LNCAP (cell line): ENCODE results near the gene MEDAG.

Source experiments
- TF ChIP-seq, protein P1 (sequence below): fragments of 450-650 bp; IDR thresholded peaks from 2 replicates; pipeline ENCODE4 v1.5.1; 2017; ENCODE audit warnings: mild to moderate bottlenecking

The MEDAG gene

DNA sequence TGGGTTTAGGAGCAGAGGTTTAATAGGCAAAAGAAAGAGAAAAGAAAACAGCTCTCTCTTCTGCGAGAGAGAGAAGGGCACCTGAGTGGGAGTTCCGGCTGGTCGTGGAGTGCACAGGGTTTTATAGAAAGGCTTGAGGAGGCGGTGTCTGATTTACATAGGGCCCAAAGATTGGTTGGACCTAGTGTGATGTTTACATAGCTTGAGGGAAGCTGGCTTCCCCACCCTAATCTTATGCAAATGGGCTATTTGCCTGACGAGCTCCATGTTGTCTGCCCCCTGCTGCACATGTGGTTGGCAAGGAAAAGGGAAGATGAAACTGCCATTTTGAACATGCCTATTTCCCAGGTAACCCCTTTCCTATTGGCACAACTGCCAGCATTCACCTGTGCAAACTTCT is 21.5 kb upstream of the MEDAG start:
- TF ChIP-seq, protein P1, sequence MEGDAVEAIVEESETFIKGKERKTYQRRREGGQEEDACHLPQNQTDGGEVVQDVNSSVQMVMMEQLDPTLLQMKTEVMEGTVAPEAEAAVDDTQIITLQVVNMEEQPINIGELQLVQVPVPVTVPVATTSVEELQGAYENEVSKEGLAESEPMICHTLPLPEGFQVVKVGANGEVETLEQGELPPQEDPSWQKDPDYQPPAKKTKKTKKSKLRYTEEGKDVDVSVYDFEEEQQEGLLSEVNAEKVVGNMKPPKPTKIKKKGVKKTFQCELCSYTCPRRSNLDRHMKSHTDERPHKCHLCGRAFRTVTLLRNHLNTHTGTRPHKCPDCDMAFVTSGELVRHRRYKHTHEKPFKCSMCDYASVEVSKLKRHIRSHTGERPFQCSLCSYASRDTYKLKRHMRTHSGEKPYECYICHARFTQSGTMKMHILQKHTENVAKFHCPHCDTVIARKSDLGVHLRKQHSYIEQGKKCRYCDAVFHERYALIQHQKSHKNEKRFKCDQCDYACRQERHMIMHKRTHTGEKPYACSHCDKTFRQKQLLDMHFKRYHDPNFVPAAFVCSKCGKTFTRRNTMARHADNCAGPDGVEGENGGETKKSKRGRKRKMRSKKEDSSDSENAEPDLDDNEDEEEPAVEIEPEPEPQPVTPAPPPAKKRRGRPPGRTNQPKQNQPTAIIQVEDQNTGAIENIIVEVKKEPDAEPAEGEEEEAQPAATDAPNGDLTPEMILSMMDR: no peak

DNA sequence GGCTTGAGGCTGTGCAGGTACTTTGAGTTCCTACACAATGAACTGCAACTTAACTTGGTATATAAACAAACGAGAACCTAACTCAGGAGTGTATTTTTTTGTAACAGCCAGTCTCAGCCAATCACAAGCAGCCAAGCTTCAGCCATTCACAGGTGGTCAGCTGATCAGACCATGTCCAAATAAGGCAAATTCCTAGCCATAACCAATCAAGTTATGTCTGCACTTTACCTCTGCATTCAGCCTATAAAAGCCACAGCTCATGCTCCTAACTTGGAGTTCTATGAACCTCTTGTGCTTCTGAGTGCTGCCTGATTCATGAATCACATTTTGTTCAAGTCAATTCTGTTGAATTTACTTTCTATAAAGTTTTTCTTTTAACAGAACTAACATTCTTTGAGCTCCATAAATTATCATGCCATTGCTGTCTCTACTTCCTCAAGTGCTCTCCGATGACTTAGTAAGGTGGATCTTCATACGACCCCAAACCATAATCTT is 16.8 kb upstream of the MEDAG start:
- TF ChIP-seq, protein P1: no peak

- TF ChIP-seq, protein P1: no peak; the same call in 1 of the 2 replicates
Observed at GRCh38 chr13:30892966-30893365, 13.1 kb upstream of the MEDAG start.

DNA sequence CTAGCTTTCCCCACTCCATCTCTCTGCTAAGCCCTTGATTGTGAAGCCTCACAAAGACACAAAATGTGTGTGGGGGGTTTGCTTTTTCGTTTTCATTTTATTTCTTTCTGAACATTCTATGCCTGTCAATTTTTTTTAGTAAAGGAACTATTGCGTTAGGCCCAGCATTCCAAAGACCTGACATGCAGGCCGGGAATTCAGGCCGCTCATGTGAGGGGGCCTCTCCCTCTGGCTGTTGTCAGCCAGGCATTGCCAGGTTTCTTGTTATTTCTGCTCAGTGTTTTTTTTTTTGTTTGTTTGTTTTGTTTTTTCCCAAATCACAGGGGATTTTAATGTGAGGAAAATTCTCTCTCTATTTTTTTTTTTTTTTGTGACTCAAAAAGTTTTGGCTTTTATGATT is 10.3 kb upstream of the MEDAG start:
- TF ChIP-seq, protein P1: no peak

DNA sequence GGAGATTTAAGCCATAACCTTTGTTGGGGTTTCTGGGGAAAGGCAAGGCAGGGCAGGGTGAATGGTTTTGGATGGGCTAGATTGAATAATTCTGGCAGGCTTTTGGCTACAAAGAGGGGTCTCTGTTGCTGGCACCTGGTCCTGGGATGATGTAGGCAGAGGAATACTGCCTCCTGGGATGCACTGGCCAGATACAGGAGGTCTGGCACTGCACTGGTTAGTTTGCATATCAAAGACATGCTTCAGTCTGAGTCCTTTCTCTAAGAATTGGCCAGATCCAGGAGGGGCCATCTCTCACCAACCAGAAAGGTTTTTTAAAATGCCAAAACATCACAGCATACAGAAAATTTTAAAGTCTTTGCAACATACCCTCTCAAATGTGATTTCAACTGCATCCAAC is 8.0 kb upstream of the MEDAG start:
- TF ChIP-seq, protein P1: no peak

- TF ChIP-seq, protein P1: no peak
Observed at GRCh38 chr13:30898678-30899241, 7.3 kb upstream of the MEDAG start.

DNA sequence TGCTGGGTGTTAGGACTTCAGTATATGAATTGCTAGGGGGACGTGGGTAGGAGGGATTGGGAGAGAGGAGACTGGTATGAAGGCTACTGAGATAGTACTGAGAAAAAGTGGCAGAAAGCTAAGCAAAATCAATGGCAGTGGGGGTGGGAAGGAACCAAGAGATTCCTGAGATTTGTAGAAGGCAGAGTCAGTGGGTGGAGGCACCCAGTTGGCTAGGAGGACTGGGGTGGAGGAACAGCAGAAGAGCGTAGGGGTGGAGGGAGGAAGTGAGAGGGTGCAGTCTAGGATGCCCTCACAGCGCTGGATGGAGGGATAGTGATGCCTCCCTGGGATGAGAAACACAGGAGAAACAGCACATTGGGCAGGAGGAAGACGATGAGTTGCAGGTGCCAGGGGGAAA is 5.6 kb upstream of the MEDAG start:
- TF ChIP-seq, protein P1: no peak
